ENCODE measurements around the gene NEK11.

GRCh38 chr3:131284302-131284701 lies 257.6 kb downstream of the NEK11 start:
- TF ChIP-seq POLR2A (IDR thresholded peaks at IDR 0.05) (no peak), CTCF (IDR thresholded peaks at IDR 0.05) (no peak)
